Epithelial cell of proximal tubule (primary cell): ENCODE measurements around the gene RELL2. TPM values are rescaled to one million over a fixed set of nuclear protein-coding genes. Genes with fewer than 3 reads are reported as not detected.

Source experiments
- DNase-seq: peaks from one replicate; pipeline ENCODE4 v3.0.0-alpha.2; 2011; ENCODE audit warnings: low read depth
- H3K4me3 ChIP-seq: 2 replicates; pipeline ENCODE4 v1.5.1; 2011; ENCODE audit warnings: low read depth, mild to moderate bottlenecking, low read length
- CTCF ChIP-seq: conservative IDR thresholded peaks from 2 replicates; pipeline ENCODE4 v1.5.1; 2012; ENCODE audit warnings: low read depth, mild to moderate bottlenecking, low read length
- total RNA-seq: library from RNA; depleted of rRNA; stranded (reverse); fragments of >200 nt; gene quantifications from 2 replicates; pipeline ENCODE4 v1.2.3, GENCODE V29; 2015

The RELL2 gene
- total RNA-seq, 1 donor from 2014 or later = 10.3 TPM

DNA sequence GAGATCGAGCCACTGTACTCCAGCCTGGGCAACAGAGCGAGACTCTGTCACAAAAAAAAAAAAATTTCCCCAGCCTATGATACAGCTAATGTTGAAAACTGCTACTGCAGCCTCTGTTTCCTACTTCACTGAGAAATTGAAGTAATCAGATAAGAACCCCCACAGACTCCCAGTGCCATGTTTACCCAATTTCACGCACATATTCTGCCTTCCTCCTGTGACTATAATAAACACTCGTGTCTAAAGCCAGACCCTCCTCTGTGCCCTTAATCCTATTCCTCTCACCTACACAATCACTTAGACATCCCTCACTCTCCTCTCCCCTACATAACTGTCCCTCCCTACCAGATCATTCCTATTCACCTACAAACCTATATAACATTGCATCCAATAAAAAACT lies 38.9 kb downstream of the RELL2 start:
- no peak for TF ChIP-seq CTCF
- no peak for DNase-seq
- H3K4me3 ChIP-seq = no peak overlapping the region

GRCh38 chr5:141677415-141677814 lies 40.6 kb downstream of the RELL2 start:
- DNase-seq = no peak
- TF ChIP-seq CTCF = peak; percentile 35

DNA sequence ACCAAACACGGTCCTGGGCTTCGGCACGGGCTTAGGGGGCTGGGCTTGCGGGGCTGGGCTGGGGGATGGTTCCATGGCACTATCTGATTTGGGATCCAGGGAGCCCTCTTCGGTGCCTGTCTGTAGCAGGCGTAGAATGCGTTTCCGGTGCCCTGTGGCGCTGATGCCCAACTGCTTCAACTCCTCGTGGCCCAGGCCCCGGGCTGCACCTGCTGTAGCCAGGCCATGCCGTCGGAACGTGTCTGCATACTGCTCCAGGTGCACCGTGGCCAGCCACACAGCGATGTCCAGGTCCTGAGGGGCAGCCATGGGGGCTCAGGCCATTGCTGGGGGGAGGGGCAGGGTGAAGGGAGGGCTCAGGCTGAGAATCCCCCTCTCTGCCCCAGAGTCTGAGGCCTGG lies 43.4 kb downstream of the RELL2 start:
- no peak for TF ChIP-seq CTCF
- no peak for DNase-seq
- H3K4me3 ChIP-seq = no peak overlapping the region

More at GRCh38 chr5:141677415-141677814, 40.6 kb downstream of the RELL2 start:
- no peak overlapping the region for H3K4me3 ChIP-seq

DNA sequence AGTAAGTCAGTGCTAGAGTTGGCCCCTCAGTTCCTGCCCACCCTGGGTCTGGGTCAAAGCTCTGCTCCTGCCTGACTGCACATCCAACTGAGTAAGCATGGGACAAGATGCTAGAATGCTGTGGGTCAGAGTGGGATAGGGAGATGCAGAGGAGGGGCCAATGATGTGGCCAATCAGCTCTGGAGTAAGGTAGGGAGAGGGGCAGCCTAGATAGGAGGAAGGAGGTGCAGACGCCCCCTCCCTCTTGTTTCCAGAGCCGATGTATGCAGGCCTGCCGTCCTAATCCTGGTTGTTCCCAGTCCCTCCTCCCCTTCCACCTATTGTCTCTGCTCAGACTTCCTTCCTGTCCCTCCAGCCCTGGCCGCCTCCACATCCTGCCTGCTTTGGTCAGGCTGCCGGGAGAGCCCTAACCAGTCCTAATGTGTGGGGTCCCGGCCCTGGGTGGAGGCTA lies 44.0 kb downstream of the RELL2 start:
- no peak for DNase-seq
- H3K4me3 ChIP-seq = no peak overlapping the region
- no peak for TF ChIP-seq CTCF

DNA sequence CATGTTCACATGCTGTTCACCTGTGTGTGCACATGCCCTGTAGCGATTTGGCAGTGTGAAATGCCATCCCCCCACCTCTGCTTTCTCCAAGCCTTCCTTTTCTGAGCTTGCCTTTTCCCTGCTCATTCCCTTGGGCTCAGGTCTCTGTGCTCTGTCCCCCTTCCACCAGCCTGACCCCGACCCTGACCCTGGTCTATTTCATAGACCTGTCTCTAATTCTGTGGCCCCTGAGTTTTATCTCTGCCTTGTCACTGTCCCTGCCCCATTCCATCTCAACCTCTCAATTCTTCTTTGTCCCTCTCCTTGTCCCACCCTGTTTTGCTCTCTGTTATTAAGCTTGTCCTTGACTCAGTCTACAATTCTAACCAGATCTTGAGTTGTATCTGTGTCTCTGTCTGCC lies 44.5 kb downstream of the RELL2 start:
- H3K4me3 ChIP-seq = peak overlapping the region; percentile 37
- DNase-seq = no peak
- TF ChIP-seq CTCF = no peak

DNA sequence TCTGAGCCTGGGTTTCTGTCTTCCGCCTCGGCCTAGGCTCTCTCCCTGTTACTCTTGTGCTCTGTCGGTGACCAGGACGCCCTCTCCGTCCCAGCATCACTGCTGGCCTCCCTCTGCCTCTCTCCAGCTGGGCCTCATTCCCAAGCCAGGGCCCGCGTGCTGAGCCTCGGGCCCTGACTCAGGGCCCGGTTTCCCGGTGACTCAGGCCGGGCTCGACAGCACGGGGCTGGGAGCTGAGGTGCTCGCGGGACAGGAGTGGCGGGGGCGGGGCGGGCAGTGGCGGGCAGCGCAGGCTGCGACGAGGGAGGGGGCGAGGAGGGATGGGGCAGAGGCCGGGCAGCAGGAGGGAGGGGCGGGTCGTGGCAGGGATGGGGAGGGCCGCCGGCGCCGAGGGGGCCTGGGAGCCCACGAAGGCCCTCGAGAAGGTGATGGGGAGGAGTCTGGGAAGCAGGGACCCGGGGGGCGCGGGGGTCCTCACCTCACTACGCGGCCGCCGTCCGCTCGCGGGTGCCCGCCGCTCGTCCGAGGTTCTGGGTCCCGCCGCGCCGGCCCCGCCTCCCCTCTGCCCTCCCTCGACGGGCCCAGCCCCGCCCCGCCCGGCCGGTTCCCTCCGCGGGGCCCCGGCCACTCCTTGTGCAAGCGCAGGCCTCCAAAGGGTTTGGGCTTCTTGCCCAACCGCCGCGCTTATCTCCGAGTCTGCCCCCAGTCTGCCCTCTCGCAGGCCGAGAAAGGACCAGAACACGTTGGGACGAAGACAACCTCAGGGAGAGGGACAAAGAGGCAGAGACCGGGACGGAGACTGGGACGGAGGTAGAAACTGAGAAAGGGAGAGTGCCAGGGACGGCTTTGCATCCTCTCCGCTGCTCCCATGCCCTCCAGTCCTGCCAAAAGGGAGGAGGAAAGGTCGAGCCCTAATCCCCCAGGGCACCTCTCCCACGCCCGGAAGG lies 45.2 kb downstream of the RELL2 start, which contains the start of gene ARAP3:
TSS of gene ARAP3 (minus strand) at position 536 of the 947 bp plus-strand sequence. CDS start 1,744 bp downstream, outside the sequence.
- H3K4me3 ChIP-seq = peak within 1 kb of the TSS; percentile 37
- DNase-seq = no peak
- TF ChIP-seq CTCF = no peak
